ENCODE measurements around the gene OTUD5. TPM values are rescaled to one million over a fixed set of nuclear protein-coding genes. Genes with fewer than 3 reads are reported as not detected.

Gene OTUD5
- total and polyA plus RNA-seq, 2 of the 13 experiments (the other 11 are each of a cell fraction or from before 2014, with no cell fraction given), result 18.4 to 42.2 TPM

DNA sequence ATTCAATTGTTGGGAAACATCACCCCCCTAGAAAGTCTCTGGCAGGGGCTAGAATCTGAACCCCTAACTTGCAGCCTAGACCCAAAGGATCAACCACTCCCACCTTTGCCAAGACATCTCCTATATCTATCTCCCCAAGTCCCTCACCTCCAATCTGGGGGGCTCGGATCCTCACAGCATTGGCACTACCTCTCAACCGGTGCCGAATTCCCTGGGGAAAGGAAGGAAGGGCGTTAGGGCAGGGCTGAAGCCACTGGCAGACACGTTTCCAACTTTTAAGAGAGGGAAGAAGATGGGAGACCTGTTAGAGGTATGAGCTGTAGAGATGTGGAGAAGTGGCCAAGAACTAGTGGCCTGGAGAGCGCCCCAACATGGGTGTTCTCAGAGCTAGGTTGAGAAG lies 62.5 kb downstream of the OTUD5 start:
- Histone ChIP-seq H3K9me3 (ENCODE audit: low read length) (no peaks in the 10 kb centered on the region), H3K27ac (ENCODE audit: extremely low read length, insufficient read depth, low read length) (no peak overlapping the region), H3K9ac (ENCODE audit: insufficient read depth, low read depth, low read length) (no peak overlapping the region), H3K79me2 (ENCODE audit: insufficient read depth, low read length) (peaks cover 29% of the 10 kb centered on the region), H3K4me2 (ENCODE audit: low read depth, low read length) (no peak overlapping the region), H3K36me3 (replicated peaks in 1 of 2; ENCODE audit: control insufficient read depth in 1 of 2, insufficient read depth in 2 of 2, low read length in 2 of 2) (peaks cover 0 to 6% of the 10 kb centered on the region in 2 experiments; a peak in 1 of 5 replicates), H3K27me3 (ENCODE audit: control insufficient read depth in 1 of 2, insufficient read depth in 2 of 2, low read length in 2 of 2) (no peaks in the 10 kb centered on the region), H3K4me1 (ENCODE audit: insufficient read depth, low read length) (peaks cover 40% of the 10 kb centered on the region), H2AFZ (ENCODE audit: low read length) (no peak overlapping the region), H3K4me3 (replicated peaks in 1 of 3; ENCODE audit: insufficient read depth in 1 of 3, low read depth in 2 of 3, low read length in 3 of 3) (no peak overlapping the region), H4K20me1 (ENCODE audit: insufficient read depth, low read length) (no peaks in the 10 kb centered on the region; the same call in 1 of the 2 replicates)
- 93% methylated on average over 5 of the region's 6 CpGs for WGBS (ENCODE audit: low lambda C conversion rate)
- ChIA-PET CTCF (ENCODE audit: low intra/inter-chr PET ratio, low total read pairs) (no interaction called here), POLR2A (no interaction called here)
- no peak for DNase-seq (ENCODE audit: low spot score)
- no peak for ATAC-seq
- BruUV-seq (replicated peaks), result no TSS peak
- in situ Hi-C loops (cut with HindIII; ENCODE audit: extremely low pct_ligation_motif_present, low pct_unique_long_range_greater_than_20kb), result no loop called here
- FAIRE-seq, result no peak
- TF ChIP-seq NR2F2 (IDR thresholded peaks at IDR 0.05; ENCODE audit: borderline replicate concordance, low read depth) (no peak), MED8 (CRISPR knock-in tag; IDR thresholded peaks at IDR 0.05; ENCODE audit: insufficient replicate concordance) (no peak)
- TF ChIP-seq, protein P1, sequence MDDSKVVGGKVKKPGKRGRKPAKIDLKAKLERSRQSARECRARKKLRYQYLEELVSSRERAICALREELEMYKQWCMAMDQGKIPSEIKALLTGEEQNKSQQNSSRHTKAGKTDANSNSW (CRISPR knock-in tag; IDR thresholded peaks at IDR 0.05; ENCODE audit: borderline replicate concordance), result no peak
- intact Hi-C loops (cut with micrococcal nuclease; ENCODE audit: unreplicated experiment), result no loop called here

DNA sequence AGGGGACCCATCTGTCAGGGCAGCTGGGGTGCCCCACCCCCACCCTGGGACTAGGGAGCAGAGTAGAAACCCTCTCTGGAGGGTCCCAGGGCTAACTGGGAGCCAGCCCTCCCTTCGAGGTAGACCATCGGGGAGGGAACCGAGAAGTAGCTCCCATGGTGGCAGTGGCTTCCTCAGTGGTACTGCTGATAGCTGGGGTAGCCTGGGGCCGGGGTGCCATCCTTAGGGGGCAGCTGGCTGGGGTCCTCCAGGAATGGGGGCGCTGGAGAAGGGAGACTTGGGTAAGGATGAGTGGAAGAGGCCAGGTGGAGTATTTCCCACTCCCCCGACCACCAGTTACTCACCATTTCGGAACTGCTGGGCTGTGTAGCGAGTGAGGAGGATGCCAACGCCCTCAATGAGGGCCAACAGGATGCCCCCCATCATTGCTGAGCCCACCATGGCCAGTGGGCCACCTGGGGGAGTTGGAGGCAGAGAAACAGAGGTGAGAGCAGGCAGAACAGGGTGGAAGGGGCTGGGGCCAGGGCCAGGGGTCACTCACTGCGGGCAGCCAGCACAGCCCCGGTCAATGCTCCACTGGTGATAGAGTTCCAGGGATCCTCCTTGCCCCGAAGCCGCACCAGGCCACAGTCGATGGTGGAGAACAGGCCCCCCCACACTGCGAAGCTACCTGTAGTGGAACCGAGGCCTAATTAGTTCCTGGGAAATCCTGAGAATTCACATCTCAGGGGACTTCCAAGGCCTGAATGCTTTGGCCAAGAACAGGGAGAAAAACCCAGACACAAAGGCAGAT lies 63.7 kb downstream of the OTUD5 start:
- DNase-seq (ENCODE audit: low spot score) (no peak), ATAC-seq (no peak), FAIRE-seq (no peak)
- in situ Hi-C loops (cut with HindIII; ENCODE audit: extremely low pct_ligation_motif_present, low pct_unique_long_range_greater_than_20kb) (no loop called here), intact Hi-C loops (cut with micrococcal nuclease; ENCODE audit: unreplicated experiment) (no loop called here)
- H3K36me3 ChIP-seq (replicated peaks in 1 of 2; ENCODE audit: control insufficient read depth in 1 of 2, insufficient read depth in 2 of 2, low read length in 2 of 2), result peaks cover 0 to 6% of the 10 kb centered on the region in 2 experiments; a peak in 1 of 5 replicates
- CTCF ChIA-PET (ENCODE audit: low intra/inter-chr PET ratio, low total read pairs), result no interaction called here
- H4K20me1 ChIP-seq (ENCODE audit: insufficient read depth, low read length), result no peaks in the 10 kb centered on the region; the same call in 1 of the 2 replicates
- WGBS (ENCODE audit: low lambda C conversion rate), result 100% methylated on average over 2 of the region's 16 CpGs
- POLR2A ChIA-PET, result no interaction called here
- H3K9me3 ChIP-seq (ENCODE audit: low read length), result no peaks in the 10 kb centered on the region
- H3K4me1 ChIP-seq (ENCODE audit: insufficient read depth, low read length), result peaks cover 31% of the 10 kb centered on the region
- no TSS peak for BruUV-seq (replicated peaks)
- no peak overlapping the region for H2AFZ ChIP-seq (ENCODE audit: low read length)
- H3K79me2 ChIP-seq (ENCODE audit: insufficient read depth, low read length), result peaks cover 20% of the 10 kb centered on the region
- H3K9ac ChIP-seq (ENCODE audit: insufficient read depth, low read depth, low read length), result no peak overlapping the region
- no peak overlapping the region for H3K4me3 ChIP-seq (replicated peaks in 1 of 3; ENCODE audit: insufficient read depth in 1 of 3, low read depth in 2 of 3, low read length in 3 of 3)
- no peaks in the 10 kb centered on the region for H3K27me3 ChIP-seq (ENCODE audit: control insufficient read depth in 1 of 2, insufficient read depth in 2 of 2, low read length in 2 of 2)
- H3K4me2 ChIP-seq (ENCODE audit: low read depth, low read length), result no peak overlapping the region
- H3K27ac ChIP-seq (ENCODE audit: extremely low read length, insufficient read depth, low read length), result no peak overlapping the region
- TF ChIP-seq ARNT (IDR thresholded peaks at IDR 0.05) (no peak), ZNF317 (CRISPR knock-in tag; IDR thresholded peaks at IDR 0.05) (no peak), ZSCAN20 (CRISPR knock-in tag; IDR thresholded peaks at IDR 0.05; ENCODE audit: borderline replicate concordance) (no peak), EED (CRISPR knock-in tag; IDR thresholded peaks at IDR 0.05) (no peak), NFE2 (CRISPR knock-in tag; IDR thresholded peaks at IDR 0.05) (no peak), RBFOX2 (IDR thresholded peaks at IDR 0.05; ENCODE audit: low read depth, low read length) (no peak), MTF1 (CRISPR knock-in tag; IDR thresholded peaks at IDR 0.05) (no peak), DR1 (CRISPR knock-in tag; IDR thresholded peaks at IDR 0.05) (no peak), SSRP1 (CRISPR knock-in tag; IDR thresholded peaks at IDR 0.05) (no peak), ZNF432 (CRISPR knock-in tag; IDR thresholded peaks at IDR 0.05; ENCODE audit: borderline replicate concordance) (no peak)
- TF ChIP-seq, protein P2, sequence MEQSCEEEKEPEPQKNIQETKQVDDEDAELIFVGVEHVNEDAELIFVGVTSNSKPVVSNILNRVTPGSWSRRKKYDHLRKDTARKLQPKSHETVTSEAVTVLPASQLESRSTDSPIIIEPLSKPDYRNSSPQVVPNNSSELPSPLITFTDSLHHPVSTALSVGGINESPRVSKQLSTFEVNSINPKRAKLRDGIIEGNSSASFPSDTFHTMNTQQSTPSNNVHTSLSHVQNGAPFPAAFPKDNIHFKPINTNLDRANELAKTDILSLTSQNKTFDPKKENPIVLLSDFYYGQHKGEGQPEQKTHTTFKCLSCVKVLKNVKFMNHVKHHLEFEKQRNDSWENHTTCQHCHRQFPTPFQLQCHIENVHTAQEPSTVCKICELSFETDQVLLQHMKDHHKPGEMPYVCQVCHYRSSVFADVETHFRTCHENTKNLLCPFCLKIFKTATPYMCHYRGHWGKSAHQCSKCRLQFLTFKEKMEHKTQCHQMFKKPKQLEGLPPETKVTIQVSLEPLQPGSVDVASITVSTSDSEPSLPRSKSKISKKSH (CRISPR knock-in tag; IDR thresholded peaks at IDR 0.05; ENCODE audit: borderline replicate concordance), result no peak
- TF ChIP-seq, protein P3, sequence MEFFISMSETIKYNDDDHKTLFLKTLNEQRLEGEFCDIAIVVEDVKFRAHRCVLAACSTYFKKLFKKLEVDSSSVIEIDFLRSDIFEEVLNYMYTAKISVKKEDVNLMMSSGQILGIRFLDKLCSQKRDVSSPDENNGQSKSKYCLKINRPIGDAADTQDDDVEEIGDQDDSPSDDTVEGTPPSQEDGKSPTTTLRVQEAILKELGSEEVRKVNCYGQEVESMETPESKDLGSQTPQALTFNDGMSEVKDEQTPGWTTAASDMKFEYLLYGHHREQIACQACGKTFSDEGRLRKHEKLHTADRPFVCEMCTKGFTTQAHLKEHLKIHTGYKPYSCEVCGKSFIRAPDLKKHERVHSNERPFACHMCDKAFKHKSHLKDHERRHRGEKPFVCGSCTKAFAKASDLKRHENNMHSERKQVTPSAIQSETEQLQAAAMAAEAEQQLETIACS (CRISPR knock-in tag; IDR thresholded peaks at IDR 0.05), result no peak
- TF ChIP-seq, protein P4, sequence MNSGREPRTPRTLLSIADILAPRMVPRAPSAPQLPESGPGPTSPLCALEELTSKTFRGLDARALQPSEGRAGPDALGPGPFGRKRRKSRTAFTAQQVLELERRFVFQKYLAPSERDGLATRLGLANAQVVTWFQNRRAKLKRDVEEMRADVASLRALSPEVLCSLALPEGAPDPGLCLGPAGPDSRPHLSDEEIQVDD (CRISPR knock-in tag; IDR thresholded peaks at IDR 0.05; ENCODE audit: borderline replicate concordance), result no peak
